ENCODE data around the gene SH3RF3. TPM values are rescaled to one million over a fixed set of nuclear protein-coding genes. Genes with fewer than 3 reads are reported as not detected.
A peak's percentile ranks its signal among the peaks of the same experiment; 100 is the strongest.

SH3RF3 gene
- total and polyA plus RNA-seq, 4 donors, result 2.9 to 9.7 (median 8.6) TPM

GRCh38 chr2:109376796-109377495 is 247.9 kb downstream of the SH3RF3 start:
- Histone ChIP-seq H3K4me3 (no peak overlapping the region), H3K27ac (ENCODE audit: low read depth in 1 of 2, low read length in 1 of 2) (no peak overlapping the region), H3K27me3 (ENCODE audit: control insufficient read depth in 3 of 3, insufficient read depth in 3 of 3, low read length in 2 of 3) (no peaks in the 10 kb centered on the region), H3K9me3 (ENCODE audit: control insufficient read depth in 4 of 4, insufficient read depth in 3 of 4, low read length in 3 of 4) (no peaks in the 10 kb centered on the region), H3K4me1 (ENCODE audit: control insufficient read depth in 5 of 5, insufficient read depth in 5 of 5, low read length in 5 of 5) (peaks cover 0 to 4% (median 0%) of the 10 kb centered on the region in 5 donors), H3K36me3 (ENCODE audit: control insufficient read depth in 4 of 4, insufficient read depth in 4 of 4, low read length in 4 of 4) (peaks cover 0 to 2% (median 0%) of the 10 kb centered on the region in 4 donors), H3K9ac (ENCODE audit: insufficient read depth in 1 of 2, low read length in 2 of 2) (no peak overlapping the region)
- DNase-seq, result peak in 1 of 3 donors; percentile 7
- TF ChIP-seq CTCF (IDR thresholded peaks at IDR 0.05; ENCODE audit: control extremely low read depth, extremely low read depth), result no peak
- ATAC-seq (ENCODE audit: insufficient read depth, low FRiP score), result no peak
- 91 to 94% methylated on average over 13 of the region's 13 CpGs for WGBS, 2 donors

- no peak overlapping the region for H3K27ac ChIP-seq (ENCODE audit: low read depth in 1 of 2, low read length in 1 of 2)
- peaks cover under 1 to 9% (median 5%) of the 10 kb centered on the region in 5 donors for H3K4me1 ChIP-seq (ENCODE audit: control insufficient read depth in 5 of 5, insufficient read depth in 5 of 5, low read length in 5 of 5)
- no peak overlapping the region for H3K9ac ChIP-seq (ENCODE audit: insufficient read depth in 1 of 2, low read length in 2 of 2)
- WGBS, 2 donors, result 84 to 86% methylated on average over 7 of the region's 7 CpGs
- peaks cover 0 to under 1% (median 0%) of the 10 kb centered on the region in 4 donors for H3K36me3 ChIP-seq (ENCODE audit: control insufficient read depth in 4 of 4, insufficient read depth in 4 of 4, low read length in 4 of 4)
- no peak overlapping the region for H3K4me3 ChIP-seq
- no peak for ATAC-seq (ENCODE audit: insufficient read depth, low FRiP score)
- TF ChIP-seq CTCF (IDR thresholded peaks at IDR 0.05; ENCODE audit: control extremely low read depth, extremely low read depth), result no peak
- H3K9me3 ChIP-seq (ENCODE audit: control insufficient read depth in 4 of 4, insufficient read depth in 3 of 4, low read length in 3 of 4), result no peaks in the 10 kb centered on the region
- no peaks in the 10 kb centered on the region for H3K27me3 ChIP-seq (ENCODE audit: control insufficient read depth in 3 of 3, insufficient read depth in 3 of 3, low read length in 2 of 3)
- peak in 1 of 3 donors; percentile 6 for DNase-seq
Observed at GRCh38 chr2:109377976-109378375, 249.0 kb downstream of the SH3RF3 start.

GRCh38 chr2:109378682-109379081 is 249.7 kb downstream of the SH3RF3 start:
- no peaks in the 10 kb centered on the region for H3K27me3 ChIP-seq (ENCODE audit: control insufficient read depth in 3 of 3, insufficient read depth in 3 of 3, low read length in 2 of 3)
- no peak for TF ChIP-seq CTCF (IDR thresholded peaks at IDR 0.05; ENCODE audit: control extremely low read depth, extremely low read depth)

More at GRCh38 chr2:109378682-109379081, 249.7 kb downstream of the SH3RF3 start:
- no peak overlapping the region for H3K27ac ChIP-seq (ENCODE audit: low read depth in 1 of 2, low read length in 1 of 2)
- peaks cover 7 to 15% (median 11%) of the 10 kb centered on the region in 5 donors for H3K4me1 ChIP-seq (ENCODE audit: control insufficient read depth in 5 of 5, insufficient read depth in 5 of 5, low read length in 5 of 5)
- no peaks in the 10 kb centered on the region for H3K9me3 ChIP-seq (ENCODE audit: control insufficient read depth in 4 of 4, insufficient read depth in 3 of 4, low read length in 3 of 4)
- no peak overlapping the region for H3K9ac ChIP-seq (ENCODE audit: insufficient read depth in 1 of 2, low read length in 2 of 2)
- DNase-seq, result peak in 1 of 3 donors; percentile 3
- no peak overlapping the region for H3K4me3 ChIP-seq
- no peaks in the 10 kb centered on the region for H3K36me3 ChIP-seq (ENCODE audit: control insufficient read depth in 4 of 4, insufficient read depth in 4 of 4, low read length in 4 of 4)
- ATAC-seq (ENCODE audit: insufficient read depth, low FRiP score), result no peak

All from lung (tissue), 12 donors.